Lower lobe of right lung (tissue), 2 donors: ENCODE results near the gene SESN1. TPM values are rescaled to one million over a fixed set of nuclear protein-coding genes. Genes with fewer than 3 reads are reported as not detected.

Experiments used
- ATAC-seq, 2 donors: fragments of 200-7000 bp; cut with Tn5 transposase; one replicate each; pipeline ENCODE4 v1.9.1; 2020 to 2022; ENCODE audit warnings: mild to moderate bottlenecking in 2 of 2, moderate library complexity in 2 of 2
- DNase-seq: peaks from one replicate; pipeline ENCODE4 v3.0.0-alpha.2; 2020
- H3K27ac ChIP-seq: fragments of 200-600 bp; one replicate; pipeline ENCODE4 v1.8.0; 2022
- H3K27me3 ChIP-seq: fragments of 200-600 bp; one replicate; pipeline ENCODE4 v1.8.0; 2022; ENCODE audit warnings: low read depth
- H3K36me3 ChIP-seq: fragments of 200-600 bp; one replicate; pipeline ENCODE4 v1.8.0; 2022; ENCODE audit warnings: mild to moderate bottlenecking
- H3K4me1 ChIP-seq: fragments of 200-600 bp; one replicate; pipeline ENCODE4 v1.8.0; 2022
- H3K4me3 ChIP-seq: fragments of 200-600 bp; one replicate; pipeline ENCODE4 v1.8.0; 2022; ENCODE audit warnings: mild to moderate bottlenecking
- H3K9me3 ChIP-seq: fragments of 200-600 bp; one replicate; pipeline ENCODE4 v1.8.0; 2022
- intact Hi-C: fragments of 100-400 bp; cut with DNase I; formaldehyde crosslinking; loops from one replicate; pipeline ENCODE4 v1.11.0; 2022
- total RNA-seq: library from RNA; stranded (reverse); fragmentation: NEBNext Ultra II Directional; extraction: Animal tissue kit (Norgen Biotek cat#: 25700); gene quantifications from one replicate; pipeline ENCODE4 v1.2.1, GENCODE V29; 2021
- TF ChIP-seq, protein P1 (sequence below): fragments of 200-600 bp; IDR thresholded peaks from one replicate; pipeline ENCODE4 v1.8.0; 2022; ENCODE audit warnings: antibody characterized with exemption, mild to moderate bottlenecking
- donor health status: DM: no; HTN: yes; CAD: no; lungs with severe emphysema.

The SESN1 gene
- total RNA-seq, 1 donor from 2014 or later = 37.9 TPM

DNA sequence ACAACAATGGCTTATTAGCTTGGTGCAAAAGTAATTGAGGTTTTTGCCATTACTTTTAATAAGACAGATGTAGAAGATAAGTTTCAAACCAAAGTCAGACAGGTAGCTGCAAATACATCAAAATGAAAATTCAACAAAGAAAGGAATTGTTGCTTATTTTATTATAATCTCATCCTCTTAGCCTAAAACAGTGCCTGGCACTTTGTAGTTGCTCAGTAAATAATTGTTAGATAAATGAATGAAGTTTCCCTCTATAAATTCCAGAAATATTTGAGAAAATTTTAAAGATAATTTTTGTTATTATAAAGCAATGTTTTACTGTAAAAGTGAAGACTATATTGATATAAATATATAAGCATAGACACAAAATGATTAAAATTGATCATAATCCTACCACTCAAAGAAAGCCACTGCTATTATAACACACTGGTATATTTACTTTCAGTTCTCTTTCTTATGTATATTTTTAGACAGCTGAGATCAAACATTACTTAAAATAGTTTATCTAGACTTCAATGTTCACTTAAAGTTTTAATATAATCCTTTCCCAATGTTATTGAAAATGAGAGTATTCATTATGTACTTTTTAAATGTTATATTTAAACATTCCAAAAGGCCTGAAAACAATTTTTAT lies 42.5 kb downstream of the SESN1 start:
- Histone ChIP-seq H3K9me3 (no peaks in the 10 kb centered on the region), H3K27me3 (no peaks in the 10 kb centered on the region), H3K36me3 (no peaks in the 10 kb centered on the region), H3K4me3 (no peak overlapping the region), H3K27ac (no peak overlapping the region), H3K4me1 (peaks cover 14% of the 10 kb centered on the region)
- no peak for ATAC-seq
- intact Hi-C loops = no loop called here
- TF ChIP-seq, protein P1, sequence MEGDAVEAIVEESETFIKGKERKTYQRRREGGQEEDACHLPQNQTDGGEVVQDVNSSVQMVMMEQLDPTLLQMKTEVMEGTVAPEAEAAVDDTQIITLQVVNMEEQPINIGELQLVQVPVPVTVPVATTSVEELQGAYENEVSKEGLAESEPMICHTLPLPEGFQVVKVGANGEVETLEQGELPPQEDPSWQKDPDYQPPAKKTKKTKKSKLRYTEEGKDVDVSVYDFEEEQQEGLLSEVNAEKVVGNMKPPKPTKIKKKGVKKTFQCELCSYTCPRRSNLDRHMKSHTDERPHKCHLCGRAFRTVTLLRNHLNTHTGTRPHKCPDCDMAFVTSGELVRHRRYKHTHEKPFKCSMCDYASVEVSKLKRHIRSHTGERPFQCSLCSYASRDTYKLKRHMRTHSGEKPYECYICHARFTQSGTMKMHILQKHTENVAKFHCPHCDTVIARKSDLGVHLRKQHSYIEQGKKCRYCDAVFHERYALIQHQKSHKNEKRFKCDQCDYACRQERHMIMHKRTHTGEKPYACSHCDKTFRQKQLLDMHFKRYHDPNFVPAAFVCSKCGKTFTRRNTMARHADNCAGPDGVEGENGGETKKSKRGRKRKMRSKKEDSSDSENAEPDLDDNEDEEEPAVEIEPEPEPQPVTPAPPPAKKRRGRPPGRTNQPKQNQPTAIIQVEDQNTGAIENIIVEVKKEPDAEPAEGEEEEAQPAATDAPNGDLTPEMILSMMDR = no peak
- no peak for DNase-seq

DNA sequence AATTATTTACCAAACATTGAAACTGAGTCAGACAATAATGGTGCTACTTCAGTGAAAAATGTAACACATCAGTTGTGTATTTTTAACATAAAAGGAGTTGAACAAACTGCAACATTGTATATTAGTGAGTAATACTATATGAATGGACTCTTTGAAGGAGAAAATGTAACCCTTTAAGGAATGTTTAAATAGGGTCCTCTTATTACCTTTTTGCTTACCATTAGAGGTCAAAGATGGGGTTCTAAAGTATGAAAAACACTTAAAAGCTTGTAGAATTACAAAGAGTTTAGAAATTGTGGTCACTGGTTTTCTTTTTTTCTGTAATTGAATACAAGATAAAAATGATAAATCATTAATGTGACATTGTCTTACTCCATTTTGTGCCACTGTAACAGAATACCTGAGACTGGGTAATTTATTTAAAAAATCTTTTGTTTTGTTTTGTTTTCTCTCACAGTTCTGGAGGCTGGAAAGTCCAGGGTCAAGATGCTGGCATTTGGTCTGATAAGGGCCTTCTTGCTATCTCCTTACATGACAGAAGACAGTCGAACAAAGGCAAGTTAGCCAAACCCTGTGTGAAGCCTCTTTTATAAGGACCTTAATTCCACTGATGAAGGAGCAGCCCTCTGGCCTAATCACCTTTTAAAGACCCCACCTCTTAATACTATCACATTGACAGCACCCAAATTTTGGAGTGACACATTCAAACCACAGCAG lies 43.2 kb downstream of the SESN1 start:
- Histone ChIP-seq H3K4me1 (peaks cover 14% of the 10 kb centered on the region), H3K36me3 (no peaks in the 10 kb centered on the region), H3K27ac (no peak overlapping the region), H3K4me3 (no peak overlapping the region), H3K9me3 (no peaks in the 10 kb centered on the region), H3K27me3 (no peaks in the 10 kb centered on the region)
- intact Hi-C loops = no loop called here
- TF ChIP-seq, protein P1 = no peak
- ATAC-seq = no peak
- DNase-seq = no peak

DNA sequence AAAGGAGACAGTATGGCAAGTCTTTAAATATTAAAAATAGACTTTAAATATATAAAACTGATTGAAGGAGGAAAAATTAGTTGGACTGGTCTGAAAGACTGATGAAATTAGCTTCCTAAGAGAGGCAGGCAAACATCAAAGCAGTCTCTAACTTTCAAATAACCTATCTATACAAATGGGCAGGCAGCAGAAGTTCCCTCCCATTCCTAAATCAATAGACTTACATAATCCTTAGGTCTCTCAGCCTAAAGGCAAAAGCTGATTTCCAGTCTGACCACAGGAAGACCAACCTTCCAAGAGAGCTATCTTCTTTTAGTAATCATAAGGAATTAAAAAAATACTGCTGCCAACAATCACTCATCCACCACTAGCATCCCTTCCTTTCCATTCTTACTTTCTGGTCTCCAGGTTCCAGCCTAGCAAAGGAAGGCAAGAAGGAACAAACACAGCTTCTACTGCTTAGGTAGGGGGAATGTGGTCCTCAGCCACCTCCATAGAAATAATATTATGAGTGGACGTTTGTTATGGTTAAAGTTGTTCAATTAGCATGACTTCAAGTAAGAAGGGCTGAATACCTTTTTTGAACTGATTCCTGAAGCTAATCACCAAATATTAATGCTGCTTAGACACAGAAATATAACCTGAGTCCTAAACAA lies 44.1 kb downstream of the SESN1 start:
- intact Hi-C loops = no loop called here
- H3K4me1 ChIP-seq = peaks cover 14% of the 10 kb centered on the region
- TF ChIP-seq, protein P1 = no peak
- DNase-seq = no peak
- H3K27ac ChIP-seq = no peak overlapping the region
- no peaks in the 10 kb centered on the region for H3K36me3 ChIP-seq
- no peaks in the 10 kb centered on the region for H3K9me3 ChIP-seq
- ATAC-seq = no peak
- no peak overlapping the region for H3K4me3 ChIP-seq
- no peaks in the 10 kb centered on the region for H3K27me3 ChIP-seq

DNA sequence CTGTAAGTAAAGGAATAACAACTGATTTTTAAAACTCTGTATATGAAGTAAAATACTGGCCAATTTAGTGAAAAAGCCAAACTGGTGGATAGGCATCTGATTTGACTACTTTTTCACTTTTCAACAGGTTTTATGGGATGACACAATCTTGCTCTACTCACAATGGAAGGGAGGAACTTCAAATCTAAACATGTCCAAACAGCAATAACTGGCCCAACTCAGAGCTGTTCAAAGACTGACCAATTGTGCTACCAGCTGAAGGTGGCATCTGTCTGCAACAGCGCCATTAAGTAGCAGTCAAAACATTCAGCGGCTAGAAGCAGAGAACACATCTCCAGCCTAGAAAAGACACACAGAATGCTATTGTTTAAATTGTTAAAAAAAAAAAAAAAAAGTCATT lies 44.6 kb downstream of the SESN1 start:
- TF ChIP-seq, protein P1 = no peak
- no peak for DNase-seq
- Histone ChIP-seq H3K4me1 (peaks cover 14% of the 10 kb centered on the region), H3K4me3 (no peak overlapping the region), H3K27me3 (no peaks in the 10 kb centered on the region), H3K36me3 (no peaks in the 10 kb centered on the region), H3K27ac (no peak overlapping the region), H3K9me3 (no peaks in the 10 kb centered on the region)
- intact Hi-C loops = no loop called here
- ATAC-seq = no peak

DNA sequence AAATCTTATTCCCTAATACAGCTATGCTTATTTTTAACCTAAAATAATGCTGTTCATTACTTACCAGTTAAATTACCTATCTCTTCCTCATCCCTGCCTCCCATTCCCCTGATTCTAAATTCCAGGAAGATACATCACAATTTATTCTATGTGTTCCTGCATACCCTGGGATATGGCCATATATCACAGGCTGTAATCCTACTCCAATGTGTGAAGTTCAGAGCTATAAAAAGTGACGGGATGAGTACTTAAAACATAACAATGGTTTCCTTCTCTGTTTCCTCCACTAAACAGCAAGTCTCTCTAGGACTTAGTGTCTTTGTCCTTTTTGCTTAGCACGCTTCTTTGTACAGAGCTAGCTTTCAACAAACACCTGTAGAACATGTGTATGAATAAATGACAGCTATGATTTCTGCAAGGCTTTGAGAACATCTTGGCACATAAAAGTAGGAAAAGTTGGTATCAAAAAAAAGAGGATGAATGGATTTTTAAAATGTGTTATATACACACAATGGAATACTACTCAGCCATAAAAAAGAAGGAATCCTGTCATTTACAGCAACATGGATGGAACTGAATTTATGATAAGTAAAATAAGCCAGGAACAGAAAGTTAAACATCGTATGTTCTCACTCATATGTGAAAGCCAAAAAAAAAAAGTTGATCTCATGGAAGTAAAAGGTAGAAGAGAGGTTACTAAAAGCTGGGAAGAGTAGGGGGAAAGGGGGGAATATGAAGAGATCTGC lies 45.8 kb downstream of the SESN1 start:
- no peak overlapping the region for H3K27ac ChIP-seq
- TF ChIP-seq, protein P1 = no peak
- no peaks in the 10 kb centered on the region for H3K9me3 ChIP-seq
- intact Hi-C loops = no loop called here
- H3K4me1 ChIP-seq = peaks cover 14% of the 10 kb centered on the region
- DNase-seq (no peak), ATAC-seq (no peak)
- no peaks in the 10 kb centered on the region for H3K36me3 ChIP-seq
- no peaks in the 10 kb centered on the region for H3K27me3 ChIP-seq
- no peak overlapping the region for H3K4me3 ChIP-seq
